T1000 (cell line): ENCODE results near the gene PI4KA.
A peak's percentile ranks its signal among the peaks of the same experiment; 100 is the strongest.
"Not testable (repeated sequence)": the region's sequence is repeated elsewhere in the genome, so short reads cannot be mapped to it uniquely, and the experiment has no call there.

Experiments used
- DNase-seq: peaks from one replicate; lab custom pipeline; 2025; ENCODE audit warnings: mixed read lengths; lab: John Stamatoyannopoulos, UW

Gene PI4KA

GRCh38 chr22:20858615-20859416, at the start of gene PI4KA, which contains the start of gene SNAP29:
Gene PI4KA, minus strand, starts transcription at chr22:20858811. Its CDS starts 86 bp downstream, at chr22:20858725.
Gene SNAP29, plus strand, starts transcription at chr22:20859007. Its CDS starts 104 bp downstream, at chr22:20859111.
- DNase-seq: peak; percentile 97

- DNase-seq: no peak
Observed at GRCh38 chr22:20906387-20906767, 47.8 kb upstream of the PI4KA start.

DNA sequence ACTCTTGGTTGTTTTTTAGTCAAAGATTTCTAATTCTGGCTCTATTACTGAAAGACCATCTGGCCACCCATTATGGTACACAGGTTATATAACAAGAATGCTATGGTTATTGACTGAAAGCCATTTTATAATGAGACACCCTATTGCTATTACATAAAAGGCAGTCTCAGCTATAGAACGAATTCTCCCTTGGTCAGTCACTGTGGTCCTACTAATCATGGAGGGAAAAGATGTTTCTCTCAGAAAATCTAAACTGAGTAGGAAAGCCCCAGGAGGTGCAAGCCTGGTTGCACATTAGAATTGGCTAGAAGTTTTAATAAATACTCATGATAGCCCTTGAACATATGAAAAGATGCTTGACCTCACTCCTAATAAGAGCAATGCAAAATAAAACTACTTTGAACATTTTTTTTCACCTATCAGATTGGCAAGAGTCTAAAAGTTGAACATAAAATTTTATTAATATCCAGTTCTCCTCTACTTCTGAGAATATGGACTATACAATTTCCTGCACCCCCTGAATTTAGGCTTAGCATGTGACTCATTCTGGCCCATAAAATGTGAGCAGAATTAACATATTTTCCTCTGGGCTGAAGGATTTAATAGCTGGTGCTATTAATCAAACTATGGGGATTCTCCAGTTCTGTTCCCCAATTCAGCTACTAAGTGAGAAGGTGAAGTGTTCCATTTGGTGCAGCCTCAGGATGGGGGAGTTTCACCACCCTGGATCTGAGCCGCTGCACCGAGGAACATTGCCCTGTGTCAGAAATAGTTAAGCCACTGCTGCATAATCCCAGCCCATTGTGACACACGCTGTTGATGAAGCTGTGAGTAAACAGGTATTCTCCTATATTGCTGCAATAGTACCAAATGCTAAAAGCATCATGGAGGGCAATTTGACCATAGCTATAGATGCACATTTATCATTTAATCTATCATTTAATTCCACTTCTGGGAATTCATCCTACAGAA, 47.1 kb upstream of the PI4KA start:
- DNase-seq: no peak

DNA sequence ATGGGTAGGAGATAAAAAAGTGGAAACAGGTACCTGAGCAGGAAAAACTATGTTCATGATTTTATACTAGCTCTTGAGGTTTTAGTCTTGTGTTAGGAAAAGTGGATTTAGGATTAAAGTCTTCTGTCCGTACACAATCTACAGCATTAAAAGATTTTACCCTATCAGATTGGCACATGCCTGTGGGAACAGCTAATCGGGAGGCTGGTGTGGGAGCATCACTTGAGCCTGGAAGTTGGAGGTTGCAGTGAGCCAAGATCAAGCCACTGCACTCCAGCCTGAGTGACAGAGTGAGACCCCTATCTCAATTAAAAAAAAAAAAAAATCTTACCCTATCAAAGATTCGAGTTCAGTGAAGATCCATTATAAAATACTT, 46.4 kb upstream of the PI4KA start:
- DNase-seq: no peak

DNA sequence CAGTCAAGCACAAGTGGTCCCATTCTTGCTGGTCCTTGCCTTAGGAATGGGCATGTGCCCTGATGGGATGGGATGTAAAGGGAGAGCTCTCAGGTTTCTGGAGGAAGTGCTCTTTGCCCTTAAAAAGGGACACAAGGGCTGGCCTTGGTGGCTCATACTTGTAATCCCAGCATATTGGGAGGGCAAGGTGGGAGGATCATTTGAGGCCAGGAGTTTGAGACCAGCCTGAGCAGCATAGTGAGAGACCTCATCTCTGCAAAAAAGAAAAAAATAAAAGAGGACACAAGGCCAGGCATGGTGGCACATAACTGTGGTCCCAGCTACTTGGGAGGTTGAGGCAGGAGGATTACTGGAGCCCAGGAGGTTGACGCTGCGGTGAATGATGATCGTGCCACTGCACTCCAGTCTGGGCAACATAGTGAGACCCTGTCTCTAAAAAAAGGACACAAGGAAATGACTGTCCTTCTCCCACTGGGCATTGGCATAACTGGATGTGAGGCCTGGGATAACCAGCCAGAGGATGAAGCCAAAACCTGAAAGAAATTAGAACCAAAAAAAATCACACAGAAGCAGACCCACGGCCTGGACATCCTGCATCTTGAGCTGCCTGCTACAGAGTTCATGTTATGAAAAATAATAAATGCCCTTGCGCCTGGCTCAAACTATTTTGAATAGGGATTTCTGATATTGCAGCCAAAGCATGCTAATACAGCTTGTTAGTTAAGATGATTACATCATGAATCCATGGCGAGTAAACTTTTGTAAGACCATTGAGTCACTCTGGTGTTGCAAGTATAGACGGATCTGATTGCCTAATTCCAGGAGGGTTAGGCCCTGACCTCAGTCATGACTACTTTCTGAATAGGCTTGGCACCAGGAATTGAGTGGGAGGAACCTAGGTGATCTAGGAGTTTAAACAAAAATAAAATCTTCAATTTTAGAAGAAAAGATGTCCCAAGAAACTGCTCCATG, 45.7 kb upstream of the PI4KA start:
- DNase-seq: peak; percentile 52

- no peak for DNase-seq
Observed at GRCh38 chr22:20903093-20903492, 44.5 kb upstream of the PI4KA start.

- DNase-seq: not testable (repeated sequence)
Observed at GRCh38 chr22:20901093-20902033, 42.8 kb upstream of the PI4KA start.

DNA sequence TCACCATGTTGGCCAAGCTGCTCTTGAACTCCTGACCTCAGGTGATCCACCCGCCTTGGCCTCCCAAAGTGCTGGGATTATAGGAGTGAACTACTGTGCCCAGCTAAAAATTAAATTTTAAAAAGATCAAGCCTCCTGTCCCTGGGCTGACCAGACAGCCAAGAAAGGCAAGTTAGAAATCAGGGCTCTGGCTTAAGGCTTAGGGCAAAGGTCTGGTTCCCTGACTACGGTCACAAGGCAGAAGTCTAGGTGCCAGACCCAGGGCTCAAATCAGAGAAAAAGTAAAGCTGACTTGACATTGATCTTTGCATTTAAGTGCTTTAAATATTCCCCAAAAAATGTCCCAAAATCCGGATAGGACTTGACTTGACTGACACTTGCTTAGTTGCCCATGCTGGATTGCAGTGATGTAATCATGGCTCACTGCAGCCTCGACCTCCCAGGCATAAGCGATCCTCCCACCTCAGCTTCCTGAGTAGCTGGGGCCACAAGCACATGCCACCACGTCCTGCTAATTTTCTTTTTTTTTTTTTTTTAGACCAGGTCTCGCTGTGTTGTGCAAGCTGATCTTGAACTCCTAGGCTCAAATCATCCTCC, 41.3 kb upstream of the PI4KA start:
- no peak for DNase-seq

GRCh38 chr22:20897737-20898136, 39.1 kb upstream of the PI4KA start:
- not testable (repeated sequence) for DNase-seq

DNA sequence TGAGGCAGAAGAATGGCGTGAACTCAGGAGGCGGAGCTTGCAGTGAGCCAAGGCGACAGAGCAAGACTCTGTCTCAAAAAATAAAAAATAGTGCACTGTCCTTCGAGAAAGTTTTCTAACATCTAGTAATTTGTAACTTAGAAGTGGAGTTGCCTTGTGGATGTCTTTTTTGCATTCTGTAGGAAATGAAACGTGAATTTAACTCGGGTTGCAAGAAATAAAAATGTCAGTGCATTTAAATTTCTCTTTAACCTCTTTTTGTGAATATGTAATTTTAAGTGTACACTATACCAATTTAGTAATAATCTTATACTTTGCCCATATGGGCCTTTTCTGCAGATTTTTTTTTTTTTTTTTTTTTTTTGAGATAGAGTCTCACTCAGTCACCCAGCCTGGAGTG, 32.4 kb upstream of the PI4KA start:
- no peak for DNase-seq

- no peak for DNase-seq
Observed at GRCh38 chr22:20889904-20890540, 31.4 kb upstream of the PI4KA start.

GRCh38 chr22:20889025-20889704, 30.6 kb upstream of the PI4KA start:
- no peak for DNase-seq

GRCh38 chr22:20887375-20887774, 28.8 kb upstream of the PI4KA start:
- DNase-seq: no peak

GRCh38 chr22:20885557-20886323, 27.1 kb upstream of the PI4KA start:
- DNase-seq: peak; percentile 56

- DNase-seq: no peak
Observed at GRCh38 chr22:20885017-20885556, 26.5 kb upstream of the PI4KA start.

DNA sequence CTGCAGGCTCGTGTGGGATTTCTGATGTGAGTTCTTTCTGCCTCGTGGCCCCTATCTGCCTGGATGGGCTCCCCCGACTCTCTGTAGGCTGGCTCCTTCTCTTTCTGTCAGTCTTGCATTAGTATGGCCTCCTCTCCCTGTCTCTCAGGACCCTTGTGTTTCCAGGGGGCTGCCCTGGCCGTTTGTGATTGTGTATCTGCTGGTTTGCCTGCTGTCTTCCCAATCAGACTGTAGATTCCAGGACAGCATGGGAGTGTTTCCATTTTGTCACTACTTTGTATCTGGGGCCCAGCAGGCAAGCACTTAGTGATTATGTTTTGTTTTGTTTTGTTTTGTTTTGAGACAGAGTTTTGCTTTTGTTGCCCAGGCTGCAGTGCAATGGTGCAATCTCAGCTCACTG, 25.8 kb upstream of the PI4KA start:
- no peak for DNase-seq

GRCh38 chr22:20882855-20883254, 24.2 kb upstream of the PI4KA start:
- no peak for DNase-seq
